Measurements from ENCODE around the gene C1orf53. TPM values are rescaled to one million over a fixed set of nuclear protein-coding genes. Genes with fewer than 3 reads are reported as not detected.
A peak's percentile ranks its signal among the peaks of the same experiment; 100 is the strongest.

Gene C1orf53
- total RNA-seq, 4 donors from 2014 or later = 9.9 TPM; not detected in 3

DNA sequence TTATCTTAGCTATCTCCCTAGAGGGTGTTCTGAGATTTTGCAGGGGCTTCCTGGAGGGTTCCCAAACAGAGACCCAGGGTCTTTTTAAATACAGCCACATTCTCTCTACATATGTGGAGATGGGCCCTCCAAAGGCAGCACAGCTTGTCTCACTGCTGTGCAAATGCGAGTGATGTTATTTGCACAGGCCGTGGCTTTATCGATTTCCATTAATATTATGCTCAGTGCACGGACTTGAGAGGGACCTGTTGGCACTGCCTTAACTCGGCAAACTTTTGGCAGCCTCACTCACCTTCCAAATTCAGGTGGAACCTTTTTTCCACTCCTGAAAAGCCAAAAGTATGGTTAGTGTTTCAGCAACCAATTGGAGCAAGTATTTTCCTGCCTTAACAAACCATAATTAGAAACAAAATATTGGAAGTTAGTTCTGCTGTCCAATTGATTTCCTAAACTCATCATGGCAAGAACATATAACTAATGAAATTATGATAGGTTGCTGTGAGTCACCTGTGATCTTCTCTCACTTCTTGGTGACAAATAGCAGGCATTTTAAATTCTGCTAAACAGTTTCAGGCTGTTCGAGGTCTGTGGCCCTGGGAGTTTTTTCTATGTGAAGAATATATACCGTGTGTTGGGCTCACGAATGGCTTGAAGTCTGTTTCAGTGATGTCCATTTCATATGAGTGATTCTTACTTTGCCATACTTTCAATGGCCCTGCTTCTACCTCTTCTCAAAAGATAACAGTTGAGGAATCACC lies 25.7 kb downstream of the C1orf53 start:
- Histone ChIP-seq H3K4me1 (no peaks in the 10 kb centered on the region), H3K27me3 (no peaks in the 10 kb centered on the region)

DNA sequence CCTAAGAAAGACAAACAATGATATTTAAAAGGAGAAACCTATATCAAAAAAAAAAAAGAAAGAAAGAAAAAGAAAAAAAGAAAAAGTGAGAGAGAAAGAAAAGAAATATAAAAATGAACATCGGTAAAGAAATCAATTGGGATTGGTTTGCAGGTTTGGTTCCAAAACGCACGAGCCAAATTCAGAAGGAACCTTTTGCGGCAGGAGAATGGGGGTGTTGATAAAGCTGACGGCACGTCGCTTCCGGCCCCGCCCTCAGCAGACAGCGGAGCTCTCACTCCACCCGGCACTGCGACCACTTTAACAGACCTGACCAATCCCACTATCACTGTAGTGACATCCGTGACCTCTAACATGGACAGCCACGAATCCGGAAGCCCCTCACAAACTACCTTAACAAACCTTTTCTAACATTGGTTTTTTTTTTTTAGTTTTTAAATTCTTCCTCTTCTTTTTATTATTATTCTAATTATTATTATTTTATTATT lies 26.5 kb downstream of the C1orf53 start:
- TF ChIP-seq POLR2A (IDR thresholded peaks at IDR 0.05) (no peak), CTCF (IDR thresholded peaks at IDR 0.05) (no peak)
- no peak for DNase-seq
- no peaks in the 10 kb centered on the region for H3K36me3 ChIP-seq
- no peaks in the 10 kb centered on the region for H3K27me3 ChIP-seq
- H3K4me1 ChIP-seq = no peaks in the 10 kb centered on the region
- no peaks in the 10 kb centered on the region for H3K9me3 ChIP-seq
- H3K4me3 ChIP-seq = peak overlapping the region in 1 of 4 donors; percentile 2
- no peak overlapping the region for H3K27ac ChIP-seq

More for the DNA sequence above, 25.7 kb downstream of the C1orf53 start:
- no peak for DNase-seq
- TF ChIP-seq CTCF (IDR thresholded peaks at IDR 0.05) (no peak), POLR2A (IDR thresholded peaks at IDR 0.05) (no peak)
- Histone ChIP-seq H3K27ac (no peak overlapping the region), H3K4me3 (no peak overlapping the region), H3K36me3 (no peaks in the 10 kb centered on the region), H3K9me3 (no peaks in the 10 kb centered on the region)

DNA sequence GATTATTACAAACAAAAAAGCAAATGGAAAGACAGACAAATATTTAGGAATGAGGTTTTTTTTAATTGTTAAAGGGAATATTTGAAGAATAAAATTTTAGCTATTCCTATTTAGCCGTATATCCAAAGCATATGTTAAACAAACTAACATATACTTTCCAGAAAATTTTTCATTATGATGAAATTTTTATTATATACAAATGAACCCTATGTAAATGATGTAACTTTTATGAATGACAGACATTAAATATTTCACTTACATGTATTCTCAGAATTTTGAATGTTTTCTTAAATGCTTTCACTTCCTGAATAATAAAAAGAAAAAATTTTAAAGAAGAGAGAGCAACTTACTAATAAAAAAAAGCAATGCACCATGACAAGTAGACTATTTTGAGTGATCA lies 30.6 kb downstream of the C1orf53 start:
- Histone ChIP-seq H3K9me3 (no peaks in the 10 kb centered on the region), H3K4me3 (no peak overlapping the region), H3K27me3 (no peaks in the 10 kb centered on the region), H3K4me1 (no peaks in the 10 kb centered on the region), H3K27ac (no peak overlapping the region), H3K36me3 (no peaks in the 10 kb centered on the region)
- DNase-seq = no peak
- TF ChIP-seq CTCF (IDR thresholded peaks at IDR 0.05) (no peak), POLR2A (IDR thresholded peaks at IDR 0.05) (no peak)

DNA sequence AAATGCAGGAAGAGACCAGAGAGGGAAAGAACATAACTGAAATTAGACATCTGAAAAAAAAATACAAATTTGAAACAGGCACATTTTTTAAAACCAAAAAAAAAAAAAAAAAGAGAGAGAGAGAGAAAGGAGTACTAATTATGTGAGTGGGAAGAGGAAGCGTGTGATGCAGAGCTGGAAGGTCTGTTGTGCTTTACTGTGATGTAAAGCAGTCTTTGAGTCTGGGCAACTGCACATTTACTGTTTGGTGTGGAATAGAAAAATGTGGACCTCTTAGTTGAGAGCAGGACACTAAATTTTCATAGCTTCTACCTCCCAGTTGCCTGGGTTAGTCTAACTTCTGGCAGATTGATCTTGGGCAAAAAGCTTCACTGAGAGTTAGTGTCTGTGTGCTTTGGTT lies 31.2 kb downstream of the C1orf53 start:
- Histone ChIP-seq H3K27me3 (no peaks in the 10 kb centered on the region), H3K27ac (no peak overlapping the region), H3K36me3 (no peaks in the 10 kb centered on the region), H3K9me3 (no peaks in the 10 kb centered on the region), H3K4me1 (no peaks in the 10 kb centered on the region), H3K4me3 (no peak overlapping the region)
- TF ChIP-seq POLR2A (IDR thresholded peaks at IDR 0.05) (no peak), CTCF (IDR thresholded peaks at IDR 0.05) (no peak)
- DNase-seq = no peak

DNA sequence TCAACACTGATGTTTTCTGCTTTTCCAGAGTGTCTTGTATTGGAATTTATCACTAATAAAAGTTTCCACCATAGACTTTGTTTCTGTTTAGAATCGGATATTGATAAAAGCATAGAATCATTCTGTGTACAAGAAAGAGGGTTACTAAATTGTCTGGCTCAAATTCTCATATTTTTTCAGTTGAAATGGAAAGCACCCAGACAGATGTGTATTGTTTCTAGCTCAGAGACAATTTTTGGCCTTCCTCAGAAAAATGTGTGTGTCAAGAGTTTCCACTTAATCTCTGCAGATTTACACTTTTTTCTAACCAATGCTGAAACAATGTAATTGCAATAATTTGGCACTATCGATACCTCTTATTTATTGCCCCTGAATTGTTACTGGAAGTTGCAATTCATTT lies 35.0 kb downstream of the C1orf53 start:
- Histone ChIP-seq H3K27me3 (no peaks in the 10 kb centered on the region), H3K27ac (no peak overlapping the region), H3K9me3 (no peaks in the 10 kb centered on the region), H3K36me3 (no peaks in the 10 kb centered on the region), H3K4me3 (no peak overlapping the region), H3K4me1 (no peaks in the 10 kb centered on the region)
- TF ChIP-seq POLR2A (IDR thresholded peaks at IDR 0.05) (no peak), CTCF (IDR thresholded peaks at IDR 0.05) (no peak)
- no peak for DNase-seq
